Measurements from ENCODE around the gene VIL1.

GRCh38 chr2:218425531-218425930, 6.6 kb downstream of the VIL1 start:
- no peak for TF ChIP-seq HINFP (CRISPR knock-in tag; IDR thresholded peaks at IDR 0.05; ENCODE audit: low read depth)
- TF ChIP-seq IRF9 (CRISPR knock-in tag; IDR thresholded peaks at IDR 0.05; ENCODE audit: borderline replicate concordance), result no peak
- TF ChIP-seq ZNF543 (CRISPR knock-in tag; IDR thresholded peaks at IDR 0.05), result no peak

Data from HepG2 (cell line).